ENCODE results near the gene CALML6. TPM values are rescaled to one million over a fixed set of nuclear protein-coding genes. Genes with fewer than 3 reads are reported as not detected.

Gene CALML6
- polyA plus RNA-seq, 2 of the 4 experiments (the other 2 are of a cell fraction) = 0.49 TPM

DNA sequence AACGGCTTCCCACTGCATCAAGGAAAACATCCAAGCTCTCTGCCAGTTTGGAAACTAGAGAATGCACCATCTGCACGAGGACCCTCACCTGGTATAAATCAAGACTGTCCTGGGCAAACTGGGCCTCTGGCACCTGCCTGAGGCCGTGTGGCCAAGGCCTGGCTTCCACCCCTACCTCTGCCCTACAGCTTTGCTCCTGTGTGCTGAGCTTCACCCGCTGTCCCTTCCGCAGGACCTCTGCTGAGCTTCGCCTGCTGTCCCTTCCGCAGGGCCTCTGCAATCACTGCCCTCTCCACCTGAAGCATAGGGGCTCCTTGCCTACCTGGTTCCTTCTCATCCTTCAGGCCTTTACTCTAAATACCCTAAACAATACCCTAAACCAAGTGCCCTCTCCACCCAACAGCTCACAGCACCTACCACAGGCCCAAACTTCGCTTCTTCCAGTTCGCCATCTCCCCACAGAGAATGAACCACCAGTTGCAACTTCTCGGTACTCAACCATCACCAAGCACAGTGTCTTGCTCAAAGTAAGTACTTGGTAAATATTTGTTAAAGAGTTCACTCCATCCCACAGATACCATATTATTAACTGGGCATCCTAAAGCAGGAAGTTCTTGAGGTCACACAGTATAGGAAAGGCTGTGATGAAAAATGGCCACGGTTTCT, 42.6 kb upstream of the CALML6 start:
- Histone ChIP-seq H3K4me3 (no peak overlapping the region), H3K27ac (no peak overlapping the region), H3K4me2 (no peak overlapping the region), H3K4me1 (no peaks in the 10 kb centered on the region), H3K9me3 (no peaks in the 10 kb centered on the region)
- no peak for FAIRE-seq
- ATAC-seq = no peak
- WGBS (ENCODE audit: missing lambda C conversion rate) = 92% methylated on average over 11 of the region's 11 CpGs
- TF ChIP-seq HEYL (CRISPR knock-in tag; IDR thresholded peaks at IDR 0.05) = no peak
- no peak for TF ChIP-seq ZNF302 (CRISPR knock-in tag; IDR thresholded peaks at IDR 0.05)
- TF ChIP-seq EP300 (IDR thresholded peaks at IDR 0.05) = no peak
- TF ChIP-seq FOSL2 (IDR thresholded peaks at IDR 0.05) = no peak
- no peak for TF ChIP-seq FOSL2 (CRISPR knock-in tag; IDR thresholded peaks at IDR 0.05)
- TF ChIP-seq, protein P1, sequence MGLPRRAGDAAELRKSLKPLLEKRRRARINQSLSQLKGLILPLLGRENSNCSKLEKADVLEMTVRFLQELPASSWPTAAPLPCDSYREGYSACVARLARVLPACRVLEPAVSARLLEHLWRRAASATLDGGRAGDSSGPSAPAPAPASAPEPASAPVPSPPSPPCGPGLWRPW (IDR thresholded peaks at IDR 0.05) = no peak
- TF ChIP-seq NFE2L2 (conservative IDR thresholded peaks at IDR 0.05; ENCODE audit: low read length) = no peak
- no peak for TF ChIP-seq NPAS2 (CRISPR knock-in tag; IDR thresholded peaks at IDR 0.05; ENCODE audit: borderline replicate concordance)
- no peak for TF ChIP-seq NR3C1 (IDR thresholded peaks at IDR 0.05)
- no peak for TF ChIP-seq JUN (IDR thresholded peaks at IDR 0.05)
- TF ChIP-seq RCOR1 (IDR thresholded peaks at IDR 0.05; ENCODE audit: low read depth, low read length) = no peak
- no peak for TF ChIP-seq KDM1A (IDR thresholded peaks at IDR 0.05; ENCODE audit: low read depth)
- TF ChIP-seq HOXB5 (CRISPR knock-in tag; IDR thresholded peaks at IDR 0.05) = no peak
- ChIA-PET POLR2A (no interaction called here), CTCF (interaction anchor here (1.3 kb wide), 1 partner anchor 14 kb away, joined by 4 read pairs; no protein-coding TSS in a partner anchor)
- no peak for DNase-seq (ENCODE audit: low read depth in 1 of 2, low spot score in 1 of 2)

DNA sequence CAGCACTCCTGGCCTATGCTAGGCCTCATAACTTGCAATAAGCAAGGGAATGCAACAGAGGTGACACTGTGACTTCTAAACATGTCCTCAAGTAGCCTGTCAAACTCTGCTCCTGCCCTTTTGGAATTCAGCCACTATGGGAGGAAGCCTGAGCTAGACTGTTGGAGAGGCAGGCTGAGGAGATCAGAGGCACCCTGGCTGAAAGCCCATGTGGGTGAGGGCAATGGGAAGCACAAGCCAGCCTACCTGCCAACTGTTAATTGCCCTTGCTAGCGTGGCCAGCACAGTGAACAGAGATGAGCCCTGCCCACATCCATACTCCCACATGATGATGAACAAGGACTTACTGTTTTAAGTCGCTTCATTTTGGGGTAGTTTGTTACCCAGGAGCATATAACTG, 41.9 kb upstream of the CALML6 start:
- no peak for FAIRE-seq
- H3K4me2 ChIP-seq = no peak overlapping the region

More for the DNA sequence above, 41.9 kb upstream of the CALML6 start:
- H3K4me3 ChIP-seq = no peak overlapping the region
- H3K4me1 ChIP-seq = no peaks in the 10 kb centered on the region
- H3K9me3 ChIP-seq = no peaks in the 10 kb centered on the region
- no peak overlapping the region for H3K27ac ChIP-seq
- ATAC-seq (no peak), DNase-seq (ENCODE audit: low read depth in 1 of 2, low spot score in 1 of 2) (no peak)
- TF ChIP-seq FOXS1 (CRISPR knock-in tag; IDR thresholded peaks at IDR 0.05) (no peak), POLR2AphosphoS2 (conservative IDR thresholded peaks at IDR 0.05; ENCODE audit: low read length) (no peak), JUNB (IDR thresholded peaks at IDR 0.05) (no peak), EHMT2 (IDR thresholded peaks at IDR 0.05; ENCODE audit: low read depth) (no peak), TFCP2L1 (CRISPR knock-in tag; IDR thresholded peaks at IDR 0.05) (no peak), FOSB (CRISPR knock-in tag; IDR thresholded peaks at IDR 0.05) (no peak), JUN (IDR thresholded peaks at IDR 0.05) (no peak), CHD2 (IDR thresholded peaks at IDR 0.05; ENCODE audit: low read length, partially characterized antibody) (no peak), CEBPB (IDR thresholded peaks at IDR 0.05) (no peak)
- TF ChIP-seq, protein P2, sequence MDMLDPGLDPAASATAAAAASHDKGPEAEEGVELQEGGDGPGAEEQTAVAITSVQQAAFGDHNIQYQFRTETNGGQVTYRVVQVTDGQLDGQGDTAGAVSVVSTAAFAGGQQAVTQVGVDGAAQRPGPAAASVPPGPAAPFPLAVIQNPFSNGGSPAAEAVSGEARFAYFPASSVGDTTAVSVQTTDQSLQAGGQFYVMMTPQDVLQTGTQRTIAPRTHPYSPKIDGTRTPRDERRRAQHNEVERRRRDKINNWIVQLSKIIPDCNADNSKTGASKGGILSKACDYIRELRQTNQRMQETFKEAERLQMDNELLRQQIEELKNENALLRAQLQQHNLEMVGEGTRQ (IDR thresholded peaks at IDR 0.05) = no peak
- TF ChIP-seq, protein P3, sequence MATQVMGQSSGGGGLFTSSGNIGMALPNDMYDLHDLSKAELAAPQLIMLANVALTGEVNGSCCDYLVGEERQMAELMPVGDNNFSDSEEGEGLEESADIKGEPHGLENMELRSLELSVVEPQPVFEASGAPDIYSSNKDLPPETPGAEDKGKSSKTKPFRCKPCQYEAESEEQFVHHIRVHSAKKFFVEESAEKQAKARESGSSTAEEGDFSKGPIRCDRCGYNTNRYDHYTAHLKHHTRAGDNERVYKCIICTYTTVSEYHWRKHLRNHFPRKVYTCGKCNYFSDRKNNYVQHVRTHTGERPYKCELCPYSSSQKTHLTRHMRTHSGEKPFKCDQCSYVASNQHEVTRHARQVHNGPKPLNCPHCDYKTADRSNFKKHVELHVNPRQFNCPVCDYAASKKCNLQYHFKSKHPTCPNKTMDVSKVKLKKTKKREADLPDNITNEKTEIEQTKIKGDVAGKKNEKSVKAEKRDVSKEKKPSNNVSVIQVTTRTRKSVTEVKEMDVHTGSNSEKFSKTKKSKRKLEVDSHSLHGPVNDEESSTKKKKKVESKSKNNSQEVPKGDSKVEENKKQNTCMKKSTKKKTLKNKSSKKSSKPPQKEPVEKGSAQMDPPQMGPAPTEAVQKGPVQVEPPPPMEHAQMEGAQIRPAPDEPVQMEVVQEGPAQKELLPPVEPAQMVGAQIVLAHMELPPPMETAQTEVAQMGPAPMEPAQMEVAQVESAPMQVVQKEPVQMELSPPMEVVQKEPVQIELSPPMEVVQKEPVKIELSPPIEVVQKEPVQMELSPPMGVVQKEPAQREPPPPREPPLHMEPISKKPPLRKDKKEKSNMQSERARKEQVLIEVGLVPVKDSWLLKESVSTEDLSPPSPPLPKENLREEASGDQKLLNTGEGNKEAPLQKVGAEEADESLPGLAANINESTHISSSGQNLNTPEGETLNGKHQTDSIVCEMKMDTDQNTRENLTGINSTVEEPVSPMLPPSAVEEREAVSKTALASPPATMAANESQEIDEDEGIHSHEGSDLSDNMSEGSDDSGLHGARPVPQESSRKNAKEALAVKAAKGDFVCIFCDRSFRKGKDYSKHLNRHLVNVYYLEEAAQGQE (IDR thresholded peaks at IDR 0.05) = no peak
- ChIA-PET CTCF (interaction anchor here (1.3 kb wide), 1 partner anchor 15 kb away, joined by 4 read pairs; no protein-coding TSS in a partner anchor), POLR2A (interaction anchor here (0.6 kb wide), 1 partner anchor 17 kb away, joined by 3 read pairs; no protein-coding TSS in a partner anchor)
- 93% methylated on average over 2 of the region's 2 CpGs for WGBS (ENCODE audit: missing lambda C conversion rate)
